MM.1S (cell line): ENCODE data around the gene ILF3.
"Not testable (repeated sequence)": the region's sequence is repeated elsewhere in the genome, so short reads cannot be mapped to it uniquely, and the experiment has no call there.

Experiments used
- DNase-seq: peaks from one replicate; pipeline ENCODE4 v3.0.0-alpha.2; 2015
- H2AFZ ChIP-seq: fragments of 300-600 bp; sonication (generic); 2 replicates; pipeline ENCODE4 v1.6.0; 2016; ENCODE audit warnings: antibody characterized with exemption, low read length
- H3F3A ChIP-seq: fragments of 300-600 bp; sonication (generic); 2 replicates; pipeline ENCODE4 v1.6.1; 2016; ENCODE audit warnings: mild to moderate bottlenecking, antibody characterized with exemption, low read length, moderate library complexity, mixed read lengths; ENCODE audit not compliant: insufficient read depth
- H3K27ac ChIP-seq: fragments of 300-600 bp; sonication (generic); 2 replicates; pipeline ENCODE4 v1.5.1; 2016; ENCODE audit warnings: mild to moderate bottlenecking, low read length
- H3K27me3 ChIP-seq: fragments of 300-600 bp; sonication (generic); replicated peaks from 2 replicates; pipeline ENCODE4 v1.6.0; 2016; ENCODE audit warnings: low read length; ENCODE audit not compliant: insufficient read depth
- H3K36me3 ChIP-seq: fragments of 300-600 bp; sonication (generic); replicated peaks from 2 replicates; pipeline ENCODE4 v1.6.1; 2016; ENCODE audit warnings: mild to moderate bottlenecking, low read length, mixed read lengths; ENCODE audit not compliant: insufficient read depth
- H3K4me1 ChIP-seq: fragments of 300-600 bp; sonication (generic); 2 replicates; pipeline ENCODE4 v1.6.1; 2016; ENCODE audit warnings: low read length, mixed read lengths
- H3K4me2 ChIP-seq: fragments of 300-600 bp; sonication (generic); 2 replicates; pipeline ENCODE4 v1.6.0; 2016; ENCODE audit warnings: low read depth, low read length
- H3K4me3 ChIP-seq: fragments of 300-600 bp; sonication (generic); 2 replicates; pipeline ENCODE4 v1.5.1; 2016; ENCODE audit warnings: low read length, mixed read lengths
- H3K79me2 ChIP-seq: fragments of 300-600 bp; sonication (generic); 2 replicates; pipeline ENCODE4 v1.6.1; 2016; ENCODE audit warnings: mixed run types, low read length, mixed read lengths
- H3K9ac ChIP-seq: fragments of 300-600 bp; sonication (generic); 2 replicates; pipeline ENCODE4 v1.6.1; 2016; ENCODE audit warnings: low read length, mixed read lengths
- H3K9me2 ChIP-seq: fragments of 300-600 bp; sonication (generic); replicated peaks from 2 replicates; pipeline ENCODE4 v1.6.1; 2016; ENCODE audit warnings: mild to moderate bottlenecking, low read length, mixed read lengths; ENCODE audit not compliant: insufficient read depth
- H3K9me3 ChIP-seq: fragments of 300-600 bp; sonication (generic); replicated peaks from 2 replicates; pipeline ENCODE4 v1.6.1; 2016; ENCODE audit warnings: mild to moderate bottlenecking, low read length, mixed read lengths; ENCODE audit not compliant: insufficient read depth
- H4K20me1 ChIP-seq: fragments of 300-600 bp; sonication (generic); 2 replicates; pipeline ENCODE4 v1.6.1; 2016; ENCODE audit warnings: mild to moderate bottlenecking, low read length, moderate library complexity, mixed read lengths; ENCODE audit not compliant: insufficient read depth
- EZH2 ChIP-seq: fragments of 300-600 bp; sonication (generic); optimal IDR thresholded peaks from 2 replicates; pipeline ENCODE3; 2017; ENCODE audit warnings: low read depth, mild to moderate bottlenecking, antibody characterized with exemption, low read length, mixed read lengths
- EZH2phosphoT487 ChIP-seq: fragments of 300-600 bp; sonication (generic); IDR thresholded peaks from 2 replicates; pipeline ENCODE4 v1.6.1; 2018; ENCODE audit warnings: antibody characterized with exemption, low read length
- TF ChIP-seq, protein P1 (sequence below): fragments of 300-600 bp; sonication (generic); IDR thresholded peaks from 2 replicates; pipeline ENCODE4 v1.5.1; 2016; ENCODE audit warnings: antibody characterized with exemption, low read length, mixed read lengths

The ILF3 gene

DNA sequence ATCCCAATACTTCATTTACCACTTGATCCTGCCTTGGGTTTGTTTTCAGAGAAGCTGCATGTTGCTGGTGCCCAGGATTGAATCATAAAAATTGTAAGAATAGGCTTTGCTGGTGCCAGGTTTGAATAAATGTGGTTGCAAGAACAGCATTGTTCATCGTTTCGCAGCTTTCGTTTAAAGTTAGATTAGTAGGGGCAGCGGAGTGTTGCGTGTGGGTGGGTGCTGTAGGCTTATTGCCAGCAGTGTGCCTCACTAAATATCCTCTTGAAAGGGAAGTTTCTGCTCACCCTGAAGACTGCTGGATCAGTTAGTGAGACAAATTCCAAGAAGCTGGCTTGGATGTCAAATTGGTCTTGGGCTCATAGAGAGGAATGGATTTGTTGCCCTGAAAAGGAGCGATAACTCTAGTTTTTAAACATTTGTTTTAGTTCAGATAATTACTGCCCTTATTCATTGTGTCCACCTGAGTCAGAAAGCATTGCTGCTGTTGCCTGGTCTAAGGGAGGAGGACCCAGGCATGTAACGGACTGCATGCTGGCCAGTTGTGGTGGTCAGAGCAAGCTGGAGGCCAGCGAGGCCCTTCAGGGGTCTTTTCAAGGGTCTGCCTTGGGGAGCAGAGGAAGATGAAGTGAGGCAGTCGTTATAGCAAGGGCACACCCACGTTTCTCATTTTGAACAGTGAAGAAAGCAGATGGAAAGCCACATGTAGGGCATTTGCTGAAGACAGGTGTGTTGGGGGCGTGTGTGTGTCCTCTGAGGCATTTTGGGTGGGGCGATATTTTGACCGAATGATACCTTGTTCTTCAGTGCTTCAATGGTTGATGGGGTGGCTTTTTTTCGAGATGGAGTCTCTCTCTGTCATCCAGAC is 8.5 kb downstream of the ILF3 start:
- peaks cover 85% of the 10 kb centered on the region for H4K20me1 ChIP-seq
- H3K4me1 ChIP-seq: peaks cover 17% of the 10 kb centered on the region
- no peak overlapping the region for H3K4me2 ChIP-seq
- no peak overlapping the region for H3K9ac ChIP-seq
- H3K79me2 ChIP-seq: peaks cover 100% of the 10 kb centered on the region
- peaks cover 17% of the 10 kb centered on the region for H3F3A ChIP-seq
- TF ChIP-seq EZH2: no peak
- TF ChIP-seq, protein P1, sequence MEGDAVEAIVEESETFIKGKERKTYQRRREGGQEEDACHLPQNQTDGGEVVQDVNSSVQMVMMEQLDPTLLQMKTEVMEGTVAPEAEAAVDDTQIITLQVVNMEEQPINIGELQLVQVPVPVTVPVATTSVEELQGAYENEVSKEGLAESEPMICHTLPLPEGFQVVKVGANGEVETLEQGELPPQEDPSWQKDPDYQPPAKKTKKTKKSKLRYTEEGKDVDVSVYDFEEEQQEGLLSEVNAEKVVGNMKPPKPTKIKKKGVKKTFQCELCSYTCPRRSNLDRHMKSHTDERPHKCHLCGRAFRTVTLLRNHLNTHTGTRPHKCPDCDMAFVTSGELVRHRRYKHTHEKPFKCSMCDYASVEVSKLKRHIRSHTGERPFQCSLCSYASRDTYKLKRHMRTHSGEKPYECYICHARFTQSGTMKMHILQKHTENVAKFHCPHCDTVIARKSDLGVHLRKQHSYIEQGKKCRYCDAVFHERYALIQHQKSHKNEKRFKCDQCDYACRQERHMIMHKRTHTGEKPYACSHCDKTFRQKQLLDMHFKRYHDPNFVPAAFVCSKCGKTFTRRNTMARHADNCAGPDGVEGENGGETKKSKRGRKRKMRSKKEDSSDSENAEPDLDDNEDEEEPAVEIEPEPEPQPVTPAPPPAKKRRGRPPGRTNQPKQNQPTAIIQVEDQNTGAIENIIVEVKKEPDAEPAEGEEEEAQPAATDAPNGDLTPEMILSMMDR: no peak
- no peak for TF ChIP-seq EZH2phosphoT487
- no peaks in the 10 kb centered on the region for H3K27me3 ChIP-seq
- H2AFZ ChIP-seq: no peak overlapping the region
- peaks cover 7% of the 10 kb centered on the region; the same call in 1 of the 2 replicates for H3K36me3 ChIP-seq
- H3K4me3 ChIP-seq: no peak overlapping the region
- no peak overlapping the region for H3K27ac ChIP-seq
- no peaks in the 10 kb centered on the region for H3K9me3 ChIP-seq
- DNase-seq: no peak
- H3K9me2 ChIP-seq: no peaks in the 10 kb centered on the region

- Histone ChIP-seq H4K20me1 (peaks cover 85% of the 10 kb centered on the region), H3K79me2 (peaks cover 100% of the 10 kb centered on the region), H3F3A (peaks cover 22% of the 10 kb centered on the region), H3K4me1 (peaks cover 23% of the 10 kb centered on the region)
- not testable (repeated sequence) for DNase-seq, H3K36me3 ChIP-seq, H2AFZ ChIP-seq, H3K9ac ChIP-seq, H3K4me3 ChIP-seq, H3K9me3 ChIP-seq, H3K9me2 ChIP-seq, H3K4me2 ChIP-seq, H3K27me3 ChIP-seq, H3K27ac ChIP-seq
Measured at GRCh38 chr19:10663252-10663563, 9.1 kb downstream of the ILF3 start.

GRCh38 chr19:10667867-10668266 is 13.7 kb downstream of the ILF3 start:
- Histone ChIP-seq H3K4me1 (peaks cover 23% of the 10 kb centered on the region), H2AFZ (no peak overlapping the region), H3K9me2 (no peaks in the 10 kb centered on the region), H3K36me3 (peaks cover 8% of the 10 kb centered on the region; the same call in 1 of the 2 replicates), H3K27me3 (no peaks in the 10 kb centered on the region), H4K20me1 (peaks cover 78% of the 10 kb centered on the region), H3K79me2 (peaks cover 100% of the 10 kb centered on the region), H3K9me3 (no peaks in the 10 kb centered on the region), H3F3A (peaks cover 22% of the 10 kb centered on the region), H3K27ac (peak overlapping the region; percentile 27; the same call in 1 of the 2 replicates), H3K4me3 (no peak overlapping the region), H3K9ac (0 out of 2 replicates have a peak overlapping the region, but pooled peaks have one; percentile 9), H3K4me2 (peak overlapping the region; percentile 62)
- no peak for TF ChIP-seq EZH2
- TF ChIP-seq, protein P1: no peak
- peak; percentile 61 for DNase-seq

- Histone ChIP-seq H3K9ac (no peak overlapping the region), H3K4me2 (no peak overlapping the region), H2AFZ (no peak overlapping the region), H3K9me2 (no peaks in the 10 kb centered on the region), H3K79me2 (peaks cover 100% of the 10 kb centered on the region), H3K27me3 (no peaks in the 10 kb centered on the region), H3K36me3 (peaks cover 8% of the 10 kb centered on the region; the same call in 1 of the 2 replicates), H3K27ac (no peak overlapping the region), H3K4me3 (no peak overlapping the region), H3K4me1 (peaks cover 23% of the 10 kb centered on the region), H4K20me1 (peaks cover 68% of the 10 kb centered on the region), H3K9me3 (no peaks in the 10 kb centered on the region), H3F3A (peaks cover 22% of the 10 kb centered on the region)
- TF ChIP-seq, protein P1: no peak
- DNase-seq: no peak
Measured at GRCh38 chr19:10669246-10669645, 15.1 kb downstream of the ILF3 start.
